T-helper 1 cell treated with Interleukin-12 subunit alpha and Interleukin-12 subunit beta and Interleukin-4 antibody, amounts not matched to agents 30 ng/mL and 1 ng/mL, for 36 hours (primary cell): ENCODE data around the gene RADIL. TPM values are rescaled to one million over a fixed set of nuclear protein-coding genes. Genes with fewer than 3 reads are reported as not detected.

ENCODE experiments used
- intact Hi-C: fragments of 100-400 bp; cut with micrococcal nuclease; formaldehyde crosslinking; loops from one replicate; pipeline ENCODE4 v1.15.1; 2024
- total RNA-seq: library from RNA; stranded (reverse); gene quantifications from 2 replicates; pipeline ENCODE4 v1.2.3, GENCODE V29; 2022

Gene RADIL
- total RNA-seq, 1 donor from 2014 or later = 0.15 TPM

DNA sequence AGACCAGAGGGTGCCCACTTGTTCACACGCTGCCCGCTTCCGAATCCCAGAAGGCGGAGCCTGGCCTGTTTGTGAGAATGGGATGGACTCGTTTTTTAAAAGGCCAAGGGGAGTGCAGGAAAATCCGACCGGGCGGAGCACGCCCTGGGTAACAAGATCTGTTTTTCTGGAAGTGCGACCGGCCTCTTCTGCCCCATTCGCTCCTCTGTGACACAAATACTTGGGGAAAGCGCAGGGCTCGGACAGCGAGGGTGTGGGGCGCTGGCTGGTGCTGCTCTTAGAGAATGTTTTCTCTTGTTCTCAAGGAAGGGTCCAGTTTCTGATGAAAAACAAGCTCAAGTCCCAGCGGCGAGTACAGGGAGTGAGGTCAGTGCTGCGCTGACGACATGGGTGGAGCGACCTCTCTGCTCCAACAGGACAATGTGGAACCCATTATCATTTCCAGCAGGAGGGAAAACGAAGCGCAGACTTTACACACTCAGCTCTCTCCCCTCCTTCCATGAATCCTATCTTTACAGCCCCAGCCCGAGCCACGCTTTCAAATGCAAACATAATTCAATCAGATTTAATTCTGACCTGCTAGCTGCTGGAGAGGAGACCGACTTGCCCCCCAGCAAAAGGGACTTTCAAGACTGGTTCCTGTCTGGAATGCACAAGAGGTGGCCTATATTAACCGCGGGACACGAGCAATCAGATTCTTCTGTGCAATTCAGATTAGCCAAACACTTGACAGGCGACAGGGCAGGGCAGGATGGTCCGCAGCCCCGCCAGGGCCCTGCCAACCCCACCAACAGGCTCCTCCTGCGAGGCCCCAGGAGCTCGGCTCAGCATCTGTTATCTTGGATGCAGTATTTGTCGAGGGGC lies 1.1 kb downstream of the RADIL start:
- intact Hi-C loops = loop anchor here (1.0 to 10.0 kb wide), 4 partner anchors 52 to 268 kb away; no protein-coding TSS in a partner anchor

- intact Hi-C loops = loop anchor here (10.0 kb wide), 1 partner anchor 265 kb away; no protein-coding TSS in a partner anchor
Measured at GRCh38 chr7:4880218-4880617, 3.3 kb downstream of the RADIL start.

GRCh38 chr7:4879396-4880081 lies 4.0 kb downstream of the RADIL start:
- intact Hi-C loops = loop anchor here (10.0 kb wide), 1 partner anchor 265 kb away; no protein-coding TSS in a partner anchor

- intact Hi-C loops = no loop called here
Measured at GRCh38 chr7:4878336-4879335, 4.9 kb downstream of the RADIL start.

DNA sequence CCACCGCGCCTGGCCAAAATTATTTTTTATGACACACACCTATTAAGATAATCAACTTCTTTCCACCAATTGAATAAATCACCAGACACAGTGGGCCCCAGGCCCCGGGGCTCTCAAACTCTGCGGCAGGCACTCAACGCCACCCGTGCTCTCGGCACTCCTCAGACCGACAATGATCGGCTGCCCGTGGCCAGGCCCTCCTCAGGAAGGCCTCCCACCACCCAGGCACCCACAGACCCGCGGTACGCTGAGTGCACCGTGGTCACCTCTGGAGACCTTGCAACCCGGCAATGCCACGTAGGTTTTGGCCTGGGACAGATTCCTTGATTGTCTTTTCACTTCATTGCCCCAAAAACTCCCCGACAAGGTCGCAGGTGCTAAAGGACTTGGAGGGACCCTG lies 6.9 kb downstream of the RADIL start:
- intact Hi-C loops = no loop called here

- intact Hi-C loops = no loop called here
Measured at GRCh38 chr7:4875391-4875790, 8.1 kb downstream of the RADIL start.

DNA sequence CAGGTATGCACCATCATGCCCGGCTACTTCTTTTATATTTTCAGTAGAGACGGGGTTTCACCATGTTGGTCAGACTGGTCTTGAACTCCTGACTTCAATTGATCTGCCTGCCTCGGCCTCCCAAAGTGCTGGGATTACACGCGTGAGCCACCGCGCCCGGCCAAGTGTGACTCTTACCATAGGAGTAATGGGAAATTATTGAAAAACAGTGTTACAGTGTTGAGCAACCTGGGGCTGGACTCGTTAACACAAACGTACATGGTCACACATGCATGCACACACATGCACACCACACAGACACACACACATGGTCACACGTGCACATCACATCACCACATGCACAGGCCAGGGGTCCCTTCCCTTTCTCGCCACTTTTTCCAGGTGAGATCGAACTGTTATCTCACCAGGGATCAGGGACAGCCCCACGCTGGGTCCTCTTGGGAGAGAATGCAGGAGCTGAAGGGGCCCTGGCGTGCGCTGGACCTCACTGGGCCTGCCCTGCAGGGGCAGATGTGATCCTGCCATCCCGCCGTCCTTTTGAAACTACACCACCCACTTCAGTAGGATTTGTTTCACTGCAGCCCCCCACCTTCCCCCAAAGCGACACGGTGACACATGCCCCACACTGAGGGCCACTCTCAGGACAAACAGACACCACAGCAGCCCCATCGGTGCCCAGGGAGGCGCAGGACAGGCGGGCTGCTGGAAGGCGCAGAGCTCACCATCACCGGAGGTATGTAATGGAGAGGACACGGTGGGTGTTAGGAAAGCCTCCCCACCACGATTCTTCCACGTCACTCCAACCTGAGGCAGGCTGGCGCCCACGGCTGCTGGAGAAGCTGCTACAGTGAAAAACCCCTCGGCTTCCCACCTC lies 10.2 kb downstream of the RADIL start:
- intact Hi-C loops = no loop called here

- intact Hi-C loops = no loop called here
Measured at GRCh38 chr7:4871930-4872675, 11.4 kb downstream of the RADIL start.

GRCh38 chr7:4871056-4871680 lies 12.3 kb downstream of the RADIL start:
- intact Hi-C loops = no loop called here

- intact Hi-C loops = no loop called here
Measured at GRCh38 chr7:4868493-4868892, 15.0 kb downstream of the RADIL start.

DNA sequence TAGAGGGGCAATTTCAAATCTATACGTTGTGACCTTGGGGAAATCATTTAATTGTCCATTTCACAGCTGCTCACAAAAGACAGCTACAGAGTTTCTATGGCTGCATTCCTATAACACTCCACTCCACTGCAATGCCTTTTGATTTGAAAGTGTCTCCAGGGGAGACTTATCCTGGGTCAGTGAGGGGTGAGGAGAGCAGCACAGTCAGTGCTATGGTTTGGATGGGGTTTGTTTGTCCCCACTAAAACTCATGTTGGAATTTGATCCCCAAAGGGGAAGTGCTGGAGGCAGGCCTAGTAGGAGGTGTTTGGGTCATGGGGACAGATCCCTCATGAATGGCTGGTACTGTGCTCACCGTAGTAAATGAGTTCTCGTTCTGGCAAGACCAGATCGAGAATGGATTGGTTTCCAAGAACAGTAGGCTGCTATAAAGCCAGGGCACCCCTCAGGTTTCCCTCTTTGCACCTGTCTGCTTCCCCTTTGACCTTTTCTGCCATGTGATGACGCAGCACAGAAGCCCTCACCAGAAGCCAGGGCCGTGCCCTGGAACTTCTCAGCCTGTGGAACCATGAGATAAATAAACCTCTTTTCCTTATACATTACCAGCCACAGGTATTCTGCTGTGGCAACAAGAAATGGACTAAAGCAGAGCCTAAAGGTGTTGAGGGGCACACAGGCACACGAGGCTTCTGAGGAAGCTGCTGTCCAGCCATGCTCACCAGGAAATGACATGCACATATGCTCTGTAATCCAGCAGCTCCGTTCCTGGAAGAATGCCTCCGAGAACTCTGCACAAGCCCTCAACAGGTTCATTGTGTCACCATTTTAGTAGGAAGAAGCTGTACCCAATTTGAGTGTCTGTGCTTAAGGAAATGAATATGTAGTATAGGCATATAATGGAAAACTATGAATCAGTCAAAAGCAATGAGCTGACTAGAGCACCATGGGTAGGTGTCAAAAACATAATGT lies 16.7 kb downstream of the RADIL start:
- intact Hi-C loops = no loop called here

- intact Hi-C loops = no loop called here
Measured at GRCh38 chr7:4862156-4862555, 21.4 kb downstream of the RADIL start.

GRCh38 chr7:4861673-4862072 lies 21.8 kb downstream of the RADIL start, which contains the start of gene PAPOLB:
Gene PAPOLB (minus strand): TSS chr7:4862030. CDS start chr7:4861810, 220 bp downstream.
- intact Hi-C loops = no loop called here

DNA sequence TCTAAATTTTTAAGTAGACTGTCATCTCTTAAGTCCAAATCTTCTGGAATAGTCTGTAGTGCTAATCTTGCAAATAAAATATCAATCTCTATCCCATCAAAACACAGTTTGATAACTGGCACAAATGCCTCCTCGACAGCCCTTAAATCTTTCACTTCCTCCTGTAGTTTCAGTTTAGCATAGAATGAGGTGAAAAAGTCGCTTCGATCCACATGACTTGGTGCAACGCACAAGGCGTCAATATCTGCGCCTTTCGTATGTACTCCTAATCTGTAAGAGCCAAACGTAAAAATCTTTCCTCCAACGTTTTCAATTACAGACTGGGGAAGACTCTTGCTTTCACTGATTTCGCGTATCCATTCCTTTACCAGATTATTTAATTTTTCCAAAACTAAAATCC lies 22.3 kb downstream of the RADIL start:
- intact Hi-C loops = no loop called here

- intact Hi-C loops = no loop called here
Measured at GRCh38 chr7:4857189-4857588, 26.3 kb downstream of the RADIL start.

- intact Hi-C loops = no loop called here
Measured at GRCh38 chr7:4856336-4857057, 27.0 kb downstream of the RADIL start.

DNA sequence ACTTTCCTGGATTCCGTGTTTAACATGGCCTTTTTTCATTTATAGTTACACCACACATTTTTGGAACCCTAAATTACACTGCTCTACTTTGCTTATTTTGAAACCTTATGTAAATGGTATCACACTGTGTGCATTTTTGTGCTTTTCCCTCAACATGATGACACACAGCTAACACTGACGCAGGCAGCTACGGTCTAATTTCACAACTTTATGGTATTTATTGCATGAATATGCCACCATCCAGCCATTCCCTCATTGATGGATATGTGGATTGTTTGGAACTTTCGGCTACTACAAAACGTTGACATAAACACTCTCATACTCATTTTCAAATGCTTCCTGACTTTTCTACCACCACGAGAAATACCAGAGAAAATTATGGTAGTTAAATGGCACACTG lies 28.6 kb downstream of the RADIL start:
- intact Hi-C loops = no loop called here
